RCC 7860 (cell line): Measurements from ENCODE around the gene SLC25A19.
"Not testable (repeated sequence)": the region's sequence is repeated elsewhere in the genome, so short reads cannot be mapped to it uniquely, and the experiment has no call there.

Experiments
- DNase-seq: peaks from one replicate; pipeline ENCODE4 v3.0.0-alpha.2; 2015; ENCODE audit warnings: low spot score
- FAIRE-seq: peaks from 2 replicates; lab custom pipeline; 2012; peaks lifted over from hg19 to GRCh38; lab: Jason Lieb, UNC

The SLC25A19 gene

GRCh38 chr17:75269844-75270217, 19.4 kb downstream of the SLC25A19 start:
- DNase-seq, result no peak
- no peak for FAIRE-seq

- FAIRE-seq (no peak), DNase-seq (no peak)
These were observed 21.6 kb downstream of the SLC25A19 start for GRCh38 chr17:75267411-75268232.

GRCh38 chr17:75267153-75267410, 22.2 kb downstream of the SLC25A19 start:
- DNase-seq (no peak), FAIRE-seq (no peak)

GRCh38 chr17:75266316-75267152, 22.7 kb downstream of the SLC25A19 start:
- DNase-seq, result no peak

GRCh38 chr17:75265614-75266315, 23.5 kb downstream of the SLC25A19 start:
- DNase-seq (no peak), FAIRE-seq (no peak)

More at GRCh38 chr17:75266316-75267152, 22.7 kb downstream of the SLC25A19 start:
- FAIRE-seq, result no peak

- DNase-seq (no peak), FAIRE-seq (no peak)
These were observed 26.2 kb downstream of the SLC25A19 start for GRCh38 chr17:75263055-75263454.

GRCh38 chr17:75262112-75262606, 27.1 kb downstream of the SLC25A19 start:
- no peak for FAIRE-seq

GRCh38 chr17:75261336-75262111, 27.7 kb downstream of the SLC25A19 start, which contains the start of the genes GGA3 and MRPS7:
TSS of gene GGA3 (minus strand) at chr17:75261606. CDS start at chr17:75261587, 19 bp downstream.
TSS of gene MRPS7 (plus strand) at chr17:75261879. CDS start at chr17:75261901, 22 bp downstream.
- peak; percentile 36 for FAIRE-seq
- DNase-seq, result peak; percentile 78

More at GRCh38 chr17:75262112-75262606, 27.1 kb downstream of the SLC25A19 start:
- DNase-seq, result no peak

- FAIRE-seq, result no peak
- no peak for DNase-seq
These were observed 28.4 kb downstream of the SLC25A19 start for GRCh38 chr17:75260641-75261335.

GRCh38 chr17:75257228-75257627, 32.0 kb downstream of the SLC25A19 start:
- not testable (repeated sequence) for DNase-seq, FAIRE-seq

GRCh38 chr17:75255954-75256698, 33.1 kb downstream of the SLC25A19 start:
- DNase-seq, FAIRE-seq: not testable (repeated sequence)

GRCh38 chr17:75252039-75252816, 37.0 kb downstream of the SLC25A19 start:
- DNase-seq (no peak), FAIRE-seq (no peak)

GRCh38 chr17:75250009-75250471, 39.2 kb downstream of the SLC25A19 start:
- no peak for DNase-seq
- FAIRE-seq, result no peak

- DNase-seq (no peak), FAIRE-seq (no peak)
These were observed 39.7 kb downstream of the SLC25A19 start for GRCh38 chr17:75249564-75249963.

GRCh38 chr17:75246404-75246803, 42.8 kb downstream of the SLC25A19 start:
- DNase-seq (no peak), FAIRE-seq (no peak)

- DNase-seq, result no peak
- FAIRE-seq, result no peak
These were observed 44.2 kb downstream of the SLC25A19 start for GRCh38 chr17:75245011-75245410.

GRCh38 chr17:75244133-75244866, 44.9 kb downstream of the SLC25A19 start:
- FAIRE-seq (no peak), DNase-seq (no peak)
